ENCODE results near the gene CFAP46. TPM values are rescaled to one million over a fixed set of nuclear protein-coding genes. Genes with fewer than 3 reads are reported as not detected.
"Not testable (repeated sequence)": the region's sequence is repeated elsewhere in the genome, so short reads cannot be mapped to it uniquely, and the experiment has no call there.

The CFAP46 gene
- polyA plus RNA-seq, 2 donors, result 0.40 to 0.73 TPM

DNA sequence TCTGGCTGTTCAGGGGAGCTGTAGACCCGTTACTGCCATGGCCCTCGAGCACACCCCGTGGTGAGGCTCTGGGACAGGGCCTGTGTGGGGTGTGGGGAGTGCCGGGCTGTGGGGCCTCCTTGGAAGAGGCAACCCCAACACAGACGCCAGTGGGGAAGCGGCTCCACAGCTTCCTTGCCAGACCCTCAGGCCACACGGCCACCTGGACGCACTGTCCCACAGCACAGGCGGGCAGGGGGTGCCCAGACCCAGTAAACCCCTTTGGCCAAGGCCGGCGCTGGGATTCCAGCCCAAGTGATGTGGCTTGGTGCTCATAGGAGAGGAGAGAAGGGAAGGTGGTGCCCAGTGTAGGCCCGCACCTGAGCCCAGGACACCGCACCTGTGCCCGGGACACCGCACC lies 143.5 kb downstream of the CFAP46 start:
- Histone ChIP-seq H3K36me3 (ENCODE audit: control insufficient read depth in 2 of 2, insufficient read depth in 2 of 2, low read length in 1 of 2) (no peaks in the 10 kb centered on the region), H3K27me3 (ENCODE audit: control insufficient read depth in 1 of 2, insufficient read depth in 2 of 2, low read length in 2 of 2) (no peaks in the 10 kb centered on the region), H3K27ac (ENCODE audit: low read depth in 2 of 2, low read length in 1 of 2) (no peak overlapping the region), H3K9me3 (ENCODE audit: control insufficient read depth in 2 of 2, insufficient read depth in 1 of 2, low read depth in 1 of 2, low read length in 1 of 2) (peaks cover 0 to 7% of the 10 kb centered on the region in 2 donors), H3K4me1 (ENCODE audit: control insufficient read depth in 2 of 2, insufficient read depth in 2 of 2, low read length in 1 of 2) (no peaks in the 10 kb centered on the region), H3K4me3 (ENCODE audit: low read depth in 1 of 2, low read length in 2 of 2) (no peak overlapping the region)
- 86 to 90% methylated on average over 14 to 15 of the region's 15 CpGs for WGBS, 2 donors

DNA sequence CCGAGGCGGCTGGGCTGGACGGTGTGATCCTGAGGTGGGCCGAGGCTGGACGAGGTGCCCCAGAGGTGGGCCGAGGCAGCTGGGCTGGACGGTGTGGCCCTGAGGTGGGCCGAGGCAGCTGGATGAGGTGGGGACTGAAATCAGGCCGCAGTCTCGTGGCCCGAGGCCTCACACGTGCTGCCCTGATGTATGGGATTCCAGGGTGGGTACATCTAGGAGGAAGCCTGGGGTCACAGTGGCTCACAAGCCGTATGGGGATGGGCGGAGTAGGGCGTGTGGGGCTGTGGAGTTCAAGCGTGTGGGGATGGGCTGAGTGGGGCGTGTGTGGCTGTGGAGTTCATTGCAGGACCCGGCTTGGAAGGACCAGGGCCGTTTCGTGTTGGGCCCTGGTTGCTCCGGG lies 144.0 kb downstream of the CFAP46 start:
- no peaks in the 10 kb centered on the region for H3K4me1 ChIP-seq (ENCODE audit: control insufficient read depth in 2 of 2, insufficient read depth in 2 of 2, low read length in 1 of 2)
- H3K27me3 ChIP-seq (ENCODE audit: control insufficient read depth in 1 of 2, insufficient read depth in 2 of 2, low read length in 2 of 2), result no peaks in the 10 kb centered on the region
- WGBS, 2 donors, result 84 to 86% methylated on average over 21 of the region's 21 CpGs
- no peak overlapping the region for H3K27ac ChIP-seq (ENCODE audit: low read depth in 2 of 2, low read length in 1 of 2)
- no peak overlapping the region for H3K4me3 ChIP-seq (ENCODE audit: low read depth in 1 of 2, low read length in 2 of 2)
- H3K36me3 ChIP-seq (ENCODE audit: control insufficient read depth in 2 of 2, insufficient read depth in 2 of 2, low read length in 1 of 2), result no peaks in the 10 kb centered on the region
- peaks cover 0 to 7% of the 10 kb centered on the region in 2 donors for H3K9me3 ChIP-seq (ENCODE audit: control insufficient read depth in 2 of 2, insufficient read depth in 1 of 2, low read depth in 1 of 2, low read length in 1 of 2)

DNA sequence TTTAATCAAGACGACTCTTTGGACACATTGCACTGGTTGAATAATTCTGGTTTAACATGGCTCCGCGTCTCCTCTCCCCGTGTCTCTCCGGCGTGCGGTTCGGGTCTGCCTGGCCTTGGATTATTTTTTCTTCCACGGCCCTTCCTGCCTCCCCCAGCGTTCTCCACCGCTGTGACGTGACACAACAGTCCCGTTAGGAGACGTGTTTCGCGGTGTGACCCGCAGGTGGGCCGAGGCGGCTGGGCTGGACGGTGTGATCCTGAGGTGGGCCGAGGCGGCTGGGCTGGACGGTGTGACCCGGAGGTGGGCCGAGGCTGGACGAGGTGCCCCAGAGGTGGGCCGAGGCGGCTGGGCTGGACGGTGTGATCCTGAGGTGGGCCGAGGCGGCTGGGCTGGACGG lies 144.4 kb downstream of the CFAP46 start:
- H3K9me3 ChIP-seq (ENCODE audit: control insufficient read depth in 2 of 2, insufficient read depth in 1 of 2, low read depth in 1 of 2, low read length in 1 of 2); H3K27ac ChIP-seq (ENCODE audit: low read depth in 2 of 2, low read length in 1 of 2); H3K36me3 ChIP-seq (ENCODE audit: control insufficient read depth in 2 of 2, insufficient read depth in 2 of 2, low read length in 1 of 2); H3K27me3 ChIP-seq (ENCODE audit: control insufficient read depth in 1 of 2, insufficient read depth in 2 of 2, low read length in 2 of 2); H3K4me1 ChIP-seq (ENCODE audit: control insufficient read depth in 2 of 2, insufficient read depth in 2 of 2, low read length in 1 of 2); H3K4me3 ChIP-seq (ENCODE audit: low read depth in 1 of 2, low read length in 2 of 2): not testable (repeated sequence)
- 90 to 94% methylated on average over 21 to 28 of the region's 32 CpGs for WGBS, 2 donors

DNA sequence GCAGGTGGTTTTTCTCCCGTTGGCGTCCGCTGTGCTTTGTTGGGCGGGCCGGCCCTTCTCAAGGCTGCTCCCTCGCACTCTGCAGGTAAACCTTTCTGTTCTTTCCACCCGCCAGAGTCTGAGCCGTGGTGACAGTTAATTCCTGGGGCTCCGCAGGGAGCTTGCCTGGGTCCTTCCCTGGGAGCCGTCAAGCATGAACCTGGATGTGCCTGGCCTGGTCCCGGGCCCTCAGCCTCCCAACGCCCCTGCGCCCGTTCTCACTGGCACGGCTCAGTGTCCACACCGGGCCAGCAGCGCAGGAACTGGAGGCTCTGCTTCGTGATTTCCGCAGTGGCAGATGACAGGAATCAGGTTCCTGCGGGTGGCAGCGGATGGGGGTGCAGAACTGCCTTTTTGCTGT lies 145.5 kb downstream of the CFAP46 start:
- no peaks in the 10 kb centered on the region for H3K36me3 ChIP-seq (ENCODE audit: control insufficient read depth in 2 of 2, insufficient read depth in 2 of 2, low read length in 1 of 2)
- no peaks in the 10 kb centered on the region for H3K4me1 ChIP-seq (ENCODE audit: control insufficient read depth in 2 of 2, insufficient read depth in 2 of 2, low read length in 1 of 2)
- H3K27ac ChIP-seq (ENCODE audit: low read depth in 2 of 2, low read length in 1 of 2), result no peak overlapping the region
- WGBS, 2 donors, result 78 to 79% methylated on average over 21 of the region's 21 CpGs
- H3K9me3 ChIP-seq (ENCODE audit: control insufficient read depth in 2 of 2, insufficient read depth in 1 of 2, low read depth in 1 of 2, low read length in 1 of 2), result peaks cover 0 to 4% of the 10 kb centered on the region in 2 donors
- no peak overlapping the region for H3K4me3 ChIP-seq (ENCODE audit: low read depth in 1 of 2, low read length in 2 of 2)
- no peaks in the 10 kb centered on the region for H3K27me3 ChIP-seq (ENCODE audit: control insufficient read depth in 1 of 2, insufficient read depth in 2 of 2, low read length in 2 of 2)

DNA sequence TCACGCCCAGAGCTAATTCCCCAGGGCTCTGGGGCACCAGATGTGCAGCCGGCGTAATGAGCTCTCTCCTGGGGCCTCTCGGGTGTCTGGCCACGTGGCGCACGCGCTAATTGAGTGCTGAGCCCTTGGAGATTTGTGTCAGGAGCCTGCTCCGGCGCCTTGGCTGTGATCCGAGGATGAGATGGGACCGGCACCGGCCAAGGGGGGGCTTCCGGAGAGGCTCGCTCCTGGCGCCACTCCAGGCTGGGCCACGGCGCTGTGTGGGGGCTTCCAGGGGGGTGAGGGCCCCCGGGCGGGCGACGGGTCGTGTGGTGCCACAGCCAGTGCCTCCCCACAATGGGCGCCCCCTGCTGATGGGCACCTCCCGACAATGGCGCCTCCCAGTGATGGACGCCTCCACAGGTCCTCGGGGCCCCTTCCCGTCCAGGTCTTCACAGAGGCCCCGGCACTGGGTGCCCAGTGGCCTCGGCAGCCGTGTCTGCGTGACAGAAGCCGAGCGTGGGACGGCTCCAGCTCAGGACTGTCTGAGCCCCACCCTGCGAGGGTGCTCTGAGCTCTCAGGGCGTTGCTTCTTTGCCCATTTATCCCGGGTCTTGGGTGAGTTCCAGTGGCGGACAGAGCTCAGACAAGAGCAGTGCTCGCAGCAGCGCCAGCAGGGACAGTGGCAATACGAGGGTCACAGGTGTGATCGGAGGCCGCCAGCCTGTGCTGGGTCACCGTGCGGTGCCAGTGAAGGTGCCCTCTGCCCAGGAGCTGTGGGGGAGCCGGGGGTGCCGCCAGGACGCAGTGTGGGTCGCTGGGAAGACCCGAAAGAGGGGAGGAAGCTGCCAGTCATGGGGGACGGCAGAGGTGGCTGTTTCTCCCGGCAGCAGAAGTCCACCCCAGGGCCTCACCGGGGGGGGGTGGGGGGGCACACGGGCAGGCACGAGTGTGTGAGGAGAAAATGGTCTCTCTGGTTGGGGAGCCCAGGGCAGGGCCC lies 148.2 kb downstream of the CFAP46 start:
- Histone ChIP-seq H3K4me3 (ENCODE audit: low read depth in 1 of 2, low read length in 2 of 2) (no peak overlapping the region), H3K4me1 (ENCODE audit: control insufficient read depth in 2 of 2, insufficient read depth in 2 of 2, low read length in 1 of 2) (no peaks in the 10 kb centered on the region), H3K9me3 (ENCODE audit: control insufficient read depth in 2 of 2, insufficient read depth in 1 of 2, low read depth in 1 of 2, low read length in 1 of 2) (no peaks in the 10 kb centered on the region), H3K27ac (ENCODE audit: low read depth in 2 of 2, low read length in 1 of 2) (no peak overlapping the region), H3K36me3 (ENCODE audit: control insufficient read depth in 2 of 2, insufficient read depth in 2 of 2, low read length in 1 of 2) (no peaks in the 10 kb centered on the region), H3K27me3 (ENCODE audit: control insufficient read depth in 1 of 2, insufficient read depth in 2 of 2, low read length in 2 of 2) (no peaks in the 10 kb centered on the region)
- 57 to 64% methylated on average over 45 to 57 of the region's 57 CpGs for WGBS, 2 donors

DNA sequence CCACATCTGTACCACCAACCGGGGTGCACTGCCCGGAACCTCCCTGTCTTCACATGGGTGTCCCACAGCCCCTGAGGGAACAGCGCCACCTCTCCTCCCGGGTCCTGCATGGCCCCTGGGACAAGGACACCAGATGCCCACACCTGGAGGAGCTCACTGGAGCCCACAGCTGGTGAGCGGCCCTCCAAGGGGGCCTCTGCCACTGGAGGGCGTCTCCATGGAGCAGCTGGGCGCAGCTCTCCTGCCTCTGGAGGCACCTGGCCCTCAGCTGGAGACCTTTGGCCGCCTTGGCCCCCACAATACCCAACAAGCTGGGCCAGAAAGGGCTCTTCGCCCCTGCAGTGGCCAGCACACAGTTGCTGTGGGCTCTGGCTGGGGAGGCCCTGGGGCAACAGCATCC lies 149.2 kb downstream of the CFAP46 start:
- H3K9me3 ChIP-seq (ENCODE audit: control insufficient read depth in 2 of 2, insufficient read depth in 1 of 2, low read depth in 1 of 2, low read length in 1 of 2), result no peaks in the 10 kb centered on the region
- H3K27ac ChIP-seq (ENCODE audit: low read depth in 2 of 2, low read length in 1 of 2), result no peak overlapping the region
- H3K36me3 ChIP-seq (ENCODE audit: control insufficient read depth in 2 of 2, insufficient read depth in 2 of 2, low read length in 1 of 2), result no peaks in the 10 kb centered on the region
- WGBS, 2 donors, result 80 to 86% methylated on average over 9 of the region's 9 CpGs
- no peaks in the 10 kb centered on the region for H3K4me1 ChIP-seq (ENCODE audit: control insufficient read depth in 2 of 2, insufficient read depth in 2 of 2, low read length in 1 of 2)
- peaks cover under 1 to 1% of the 10 kb centered on the region in 2 donors for H3K27me3 ChIP-seq (ENCODE audit: control insufficient read depth in 1 of 2, insufficient read depth in 2 of 2, low read length in 2 of 2)
- H3K4me3 ChIP-seq (ENCODE audit: low read depth in 1 of 2, low read length in 2 of 2), result no peak overlapping the region

DNA sequence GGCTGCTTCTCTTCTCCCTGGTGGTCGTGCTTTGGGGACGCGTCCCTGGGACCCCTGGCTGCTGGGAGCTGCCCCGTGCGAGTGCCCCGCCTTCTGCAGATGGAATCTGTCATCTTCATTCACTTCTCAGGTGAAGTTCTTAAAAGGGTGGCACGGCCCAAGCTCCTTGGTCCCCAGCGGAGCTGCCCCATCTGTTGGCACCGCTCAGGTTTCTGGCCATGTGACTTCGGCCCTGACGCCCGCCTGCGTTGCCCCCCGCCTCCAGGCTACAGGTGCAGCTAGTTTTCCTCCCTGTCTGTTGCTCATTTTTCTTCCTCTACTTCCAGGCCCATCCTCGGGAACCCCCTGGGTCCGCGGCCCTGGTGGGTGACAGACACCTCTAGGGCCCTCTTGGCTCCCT lies 149.6 kb downstream of the CFAP46 start:
- Histone ChIP-seq H3K27me3 (ENCODE audit: control insufficient read depth in 1 of 2, insufficient read depth in 2 of 2, low read length in 2 of 2) (peaks cover 4 to 5% of the 10 kb centered on the region in 2 donors), H3K4me1 (ENCODE audit: control insufficient read depth in 2 of 2, insufficient read depth in 2 of 2, low read length in 1 of 2) (peaks cover 0 to 2% of the 10 kb centered on the region in 2 donors), H3K4me3 (ENCODE audit: low read depth in 1 of 2, low read length in 2 of 2) (no peak overlapping the region), H3K27ac (ENCODE audit: low read depth in 2 of 2, low read length in 1 of 2) (no peak overlapping the region), H3K9me3 (ENCODE audit: control insufficient read depth in 2 of 2, insufficient read depth in 1 of 2, low read depth in 1 of 2, low read length in 1 of 2) (no peaks in the 10 kb centered on the region), H3K36me3 (ENCODE audit: control insufficient read depth in 2 of 2, insufficient read depth in 2 of 2, low read length in 1 of 2) (no peaks in the 10 kb centered on the region)
- WGBS, 2 donors, result 73 to 81% methylated on average over 17 of the region's 17 CpGs

DNA sequence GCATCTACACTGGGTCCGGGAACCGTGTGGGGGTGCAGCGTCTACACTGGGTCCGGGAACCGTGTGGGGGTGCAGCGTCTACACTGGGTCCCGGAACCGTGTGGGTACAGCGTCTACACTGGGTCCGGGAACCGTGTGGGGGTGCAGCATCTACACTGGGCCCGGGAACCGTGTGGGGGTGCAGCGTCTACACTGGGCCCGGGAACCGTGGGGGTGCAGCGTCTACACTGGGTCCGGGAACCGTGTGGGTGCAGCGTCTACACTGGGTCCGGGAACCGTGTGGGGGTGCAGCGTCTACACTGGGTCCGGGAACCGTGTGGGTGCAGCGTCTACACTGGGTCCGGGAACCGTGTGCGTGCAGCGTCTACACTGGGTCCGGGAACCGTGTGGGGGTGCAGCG lies 150.3 kb downstream of the CFAP46 start:
- H3K27me3 ChIP-seq (ENCODE audit: control insufficient read depth in 1 of 2, insufficient read depth in 2 of 2, low read length in 2 of 2), result peaks cover 4 to 12% of the 10 kb centered on the region in 2 donors
- H3K27ac ChIP-seq (ENCODE audit: low read depth in 2 of 2, low read length in 1 of 2), result not testable (repeated sequence)
- WGBS, 2 donors, result 94% methylated on average over 29 to 33 of the region's 33 CpGs

DNA sequence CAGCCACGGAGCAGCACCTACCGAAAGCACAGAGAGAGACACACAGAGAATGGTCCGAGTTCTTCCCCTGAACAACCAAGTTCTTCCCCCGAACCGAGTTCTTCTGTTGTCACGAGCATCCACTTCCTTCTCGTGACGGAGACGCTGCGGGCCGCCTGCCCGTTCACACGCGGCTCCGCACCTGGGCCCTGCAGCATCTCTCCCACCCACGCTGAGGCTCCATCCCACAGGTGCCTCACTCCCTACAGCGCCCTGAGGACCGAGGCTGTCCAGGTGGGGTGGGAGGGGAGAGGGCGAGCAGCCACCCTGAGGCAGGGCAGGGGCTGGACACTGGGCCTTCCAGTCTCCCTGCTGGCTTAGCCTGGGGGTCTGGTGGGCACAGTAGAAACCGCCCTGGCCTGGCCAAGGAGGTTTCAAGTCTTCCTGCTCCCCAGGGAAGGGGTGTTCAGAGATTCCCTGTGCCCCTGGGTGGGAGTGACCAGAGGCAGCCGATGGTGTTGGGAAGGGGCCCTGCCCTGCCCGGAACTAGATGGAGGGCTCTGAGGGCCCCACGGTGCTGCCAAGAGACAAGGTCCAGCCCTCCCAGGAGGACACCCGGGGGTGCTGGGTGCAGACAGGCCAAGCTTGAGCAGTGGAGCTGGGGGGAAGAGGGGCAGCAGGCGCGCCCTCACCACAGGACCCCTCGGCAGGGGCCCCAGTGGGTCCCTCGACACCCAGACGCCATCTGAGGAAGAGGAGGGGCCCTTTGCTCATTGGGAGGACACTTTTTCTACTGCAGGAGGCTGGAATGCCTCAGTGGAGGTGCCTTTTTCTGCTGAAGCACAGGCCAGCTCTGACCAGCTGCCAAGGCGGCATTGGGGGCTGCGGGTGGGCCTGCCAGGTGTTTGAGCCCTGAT lies 151.2 kb downstream of the CFAP46 start:
- no peaks in the 10 kb centered on the region for H3K36me3 ChIP-seq (ENCODE audit: control insufficient read depth in 2 of 2, insufficient read depth in 2 of 2, low read length in 1 of 2)
- no peak overlapping the region for H3K4me3 ChIP-seq (ENCODE audit: low read depth in 1 of 2, low read length in 2 of 2)
- H3K4me1 ChIP-seq (ENCODE audit: control insufficient read depth in 2 of 2, insufficient read depth in 2 of 2, low read length in 1 of 2), result peaks cover 0 to 8% of the 10 kb centered on the region in 2 donors
- H3K27ac ChIP-seq (ENCODE audit: low read depth in 2 of 2, low read length in 1 of 2), result no peak overlapping the region
- 51 to 53% methylated on average over 29 to 31 of the region's 31 CpGs for WGBS, 2 donors
- no peaks in the 10 kb centered on the region for H3K9me3 ChIP-seq (ENCODE audit: control insufficient read depth in 2 of 2, insufficient read depth in 1 of 2, low read depth in 1 of 2, low read length in 1 of 2)
- peaks cover 4 to 12% of the 10 kb centered on the region in 2 donors for H3K27me3 ChIP-seq (ENCODE audit: control insufficient read depth in 1 of 2, insufficient read depth in 2 of 2, low read length in 2 of 2)

More for the DNA sequence above, 150.3 kb downstream of the CFAP46 start:
- not testable (repeated sequence) for H3K36me3 ChIP-seq (ENCODE audit: control insufficient read depth in 2 of 2, insufficient read depth in 2 of 2, low read length in 1 of 2); H3K9me3 ChIP-seq (ENCODE audit: control insufficient read depth in 2 of 2, insufficient read depth in 1 of 2, low read depth in 1 of 2, low read length in 1 of 2); H3K4me3 ChIP-seq (ENCODE audit: low read depth in 1 of 2, low read length in 2 of 2); H3K4me1 ChIP-seq (ENCODE audit: control insufficient read depth in 2 of 2, insufficient read depth in 2 of 2, low read length in 1 of 2)
